Measurements from ENCODE around the gene PIP5K1C. TPM values are rescaled to one million over a fixed set of nuclear protein-coding genes. Genes with fewer than 3 reads are reported as not detected.
"Not testable (repeated sequence)": the region's sequence is repeated elsewhere in the genome, so short reads cannot be mapped to it uniquely, and the experiment has no call there.

PIP5K1C gene
- polyA plus RNA-seq, 4 donors: 18.3 to 37.0 (median 28.8) TPM

GRCh38 chr19:3648037-3648905, 52.0 kb downstream of the PIP5K1C start:
- no peak for DNase-seq (ENCODE audit: low read depth in 4 of 4, low spot score in 2 of 4)

GRCh38 chr19:3647102-3647501, 53.2 kb downstream of the PIP5K1C start:
- DNase-seq (ENCODE audit: low read depth in 4 of 4, low spot score in 2 of 4): not testable (repeated sequence)

GRCh38 chr19:3646336-3647092, 53.8 kb downstream of the PIP5K1C start:
- no peak for DNase-seq (ENCODE audit: low read depth in 4 of 4, low spot score in 2 of 4)

- DNase-seq (ENCODE audit: low read depth in 4 of 4, low spot score in 2 of 4): no peak
These were observed 54.5 kb downstream of the PIP5K1C start for GRCh38 chr19:3645726-3646125.

- no peak for DNase-seq (ENCODE audit: low read depth in 4 of 4, low spot score in 2 of 4)
These were observed 55.2 kb downstream of the PIP5K1C start for GRCh38 chr19:3645067-3645396.

GRCh38 chr19:3644351-3645066, 55.8 kb downstream of the PIP5K1C start:
- no peak for DNase-seq (ENCODE audit: low read depth in 4 of 4, low spot score in 2 of 4)

- no peak for DNase-seq (ENCODE audit: low read depth in 4 of 4, low spot score in 2 of 4)
These were observed 56.5 kb downstream of the PIP5K1C start for GRCh38 chr19:3643674-3644313.

- DNase-seq (ENCODE audit: low read depth in 4 of 4, low spot score in 2 of 4): no peak
These were observed 57.1 kb downstream of the PIP5K1C start for GRCh38 chr19:3642987-3643673.

- no peak for DNase-seq (ENCODE audit: low read depth in 4 of 4, low spot score in 2 of 4)
These were observed 58.0 kb downstream of the PIP5K1C start for GRCh38 chr19:3642296-3642695.

GRCh38 chr19:3641515-3642269, 58.6 kb downstream of the PIP5K1C start:
- DNase-seq (ENCODE audit: low read depth in 4 of 4, low spot score in 2 of 4): no peak

GRCh38 chr19:3639479-3639878, 60.8 kb downstream of the PIP5K1C start:
- DNase-seq (ENCODE audit: low read depth in 4 of 4, low spot score in 2 of 4): no peak

- DNase-seq (ENCODE audit: low read depth in 4 of 4, low spot score in 2 of 4): no peak
These were observed 61.8 kb downstream of the PIP5K1C start for GRCh38 chr19:3638208-3639193.

GRCh38 chr19:3637621-3638020, 62.6 kb downstream of the PIP5K1C start:
- DNase-seq (ENCODE audit: low read depth in 4 of 4, low spot score in 2 of 4): no peak

GRCh38 chr19:3636962-3637361, 63.3 kb downstream of the PIP5K1C start:
- DNase-seq (ENCODE audit: low read depth in 4 of 4, low spot score in 2 of 4): no peak

GRCh38 chr19:3636506-3636905, 63.8 kb downstream of the PIP5K1C start:
- no peak for DNase-seq (ENCODE audit: low read depth in 4 of 4, low spot score in 2 of 4)

GRCh38 chr19:3634496-3635045, 65.7 kb downstream of the PIP5K1C start:
- no peak for DNase-seq (ENCODE audit: low read depth in 4 of 4, low spot score in 2 of 4)

- DNase-seq (ENCODE audit: low read depth in 4 of 4, low spot score in 2 of 4): no peak
These were observed 66.7 kb downstream of the PIP5K1C start for GRCh38 chr19:3633559-3633988.
